ENCODE data around the gene SCARB2. TPM values are rescaled to one million over a fixed set of nuclear protein-coding genes. Genes with fewer than 3 reads are reported as not detected.

SCARB2 gene
- polyA plus RNA-seq, 1 donor (not counting 4 experiments of a cell fraction or from before 2014, with no cell fraction given) = 72.2 TPM

GRCh38 chr4:76177709-76178108, 35.9 kb downstream of the SCARB2 start:
- H3K79me2 ChIP-seq (ENCODE audit: control insufficient read depth, insufficient read depth, low read length) = no peaks in the 10 kb centered on the region
- H3K27ac ChIP-seq (ENCODE audit: control insufficient read depth, insufficient read depth, low read length) = no peak overlapping the region
- no peak overlapping the region for H2AFZ ChIP-seq (ENCODE audit: control insufficient read depth, low read length)
- no peaks in the 10 kb centered on the region for H3K9me1 ChIP-seq (ENCODE audit: control insufficient read depth, extremely low read depth, insufficient read depth, low read length)
- TF ChIP-seq CTCF (optimal IDR thresholded peaks at IDR 0.05 in 1 of 3, IDR thresholded peaks at IDR 0.05 in 1 of 3, conservative IDR thresholded peaks at IDR 0.05 in 1 of 3; ENCODE audit: extremely low read depth in 1 of 3, insufficient read depth in 2 of 3, low read length in 3 of 3) (no peak), EZH2 (IDR thresholded peaks at IDR 0.05; ENCODE audit: low read length) (no peak)
- FAIRE-seq (no peak), DNase-seq (ENCODE audit: low read depth, low spot score) (no peak)
- H3K9me3 ChIP-seq (ENCODE audit: control insufficient read depth, low read depth, low read length) = no peaks in the 10 kb centered on the region
- H3K4me3 ChIP-seq (ENCODE audit: control insufficient read depth in 2 of 3, extremely low read depth in 1 of 3, insufficient read depth in 2 of 3, low read depth in 1 of 3, low read length in 3 of 3) = no peak overlapping the region
- no peak overlapping the region for H3K4me2 ChIP-seq (ENCODE audit: control insufficient read depth, extremely low read depth, insufficient read depth, low read depth, low read length)
- no peak overlapping the region for H3K9ac ChIP-seq (ENCODE audit: control insufficient read depth, extremely low read depth, insufficient read depth, low read length)
- H3K36me3 ChIP-seq (ENCODE audit: control insufficient read depth in 2 of 2, extremely low read depth in 1 of 2, insufficient read depth in 2 of 2, low read length in 2 of 2) = peaks cover 2 to 10% of the 10 kb centered on the region in 2 experiments
- dilution Hi-C loops (cut with MboI; ENCODE audit: extremely low pct_ligation_motif_present, low sequenced_read_pairs) = loop anchor here (25.0 kb wide), 1 partner anchor 335 kb away; no protein-coding TSS in a partner anchor
- H3K27me3 ChIP-seq (ENCODE audit: control insufficient read depth, extremely low read depth, insufficient read depth, low read length) = no peaks in the 10 kb centered on the region
- H4K20me1 ChIP-seq (ENCODE audit: control insufficient read depth, extremely low read depth, insufficient read depth, low read length) = no peaks in the 10 kb centered on the region
- peaks cover 3% of the 10 kb centered on the region for H3K4me1 ChIP-seq (ENCODE audit: control insufficient read depth, extremely low read depth, insufficient read depth, low read length)

- DNase-seq (ENCODE audit: low read depth, low spot score) = no peak
- Histone ChIP-seq H3K36me3 (ENCODE audit: control insufficient read depth in 2 of 2, extremely low read depth in 1 of 2, insufficient read depth in 2 of 2, low read length in 2 of 2) (peaks cover 7 to 17% of the 10 kb centered on the region in 2 experiments), H3K79me2 (ENCODE audit: control insufficient read depth, insufficient read depth, low read length) (no peaks in the 10 kb centered on the region), H3K9ac (ENCODE audit: control insufficient read depth, extremely low read depth, insufficient read depth, low read length) (no peak overlapping the region), H3K27ac (ENCODE audit: control insufficient read depth, insufficient read depth, low read length) (no peak overlapping the region), H3K9me1 (ENCODE audit: control insufficient read depth, extremely low read depth, insufficient read depth, low read length) (no peaks in the 10 kb centered on the region), H4K20me1 (ENCODE audit: control insufficient read depth, extremely low read depth, insufficient read depth, low read length) (no peaks in the 10 kb centered on the region), H3K4me2 (ENCODE audit: control insufficient read depth, extremely low read depth, insufficient read depth, low read depth, low read length) (no peak overlapping the region), H2AFZ (ENCODE audit: control insufficient read depth, low read length) (no peak overlapping the region), H3K4me1 (ENCODE audit: control insufficient read depth, extremely low read depth, insufficient read depth, low read length) (no peaks in the 10 kb centered on the region), H3K27me3 (ENCODE audit: control insufficient read depth, extremely low read depth, insufficient read depth, low read length) (no peaks in the 10 kb centered on the region), H3K9me3 (ENCODE audit: control insufficient read depth, low read depth, low read length) (no peaks in the 10 kb centered on the region), H3K4me3 (ENCODE audit: control insufficient read depth in 2 of 3, extremely low read depth in 1 of 3, insufficient read depth in 2 of 3, low read depth in 1 of 3, low read length in 3 of 3) (no peak overlapping the region)
- TF ChIP-seq CTCF (optimal IDR thresholded peaks at IDR 0.05 in 1 of 3, IDR thresholded peaks at IDR 0.05 in 1 of 3, conservative IDR thresholded peaks at IDR 0.05 in 1 of 3; ENCODE audit: extremely low read depth in 1 of 3, insufficient read depth in 2 of 3, low read length in 3 of 3) (no peak), EZH2 (IDR thresholded peaks at IDR 0.05; ENCODE audit: low read length) (no peak)
- FAIRE-seq = no peak
- dilution Hi-C loops (cut with MboI; ENCODE audit: extremely low pct_ligation_motif_present, low sequenced_read_pairs) = loop anchor here (25.0 kb wide), 1 partner anchor 337 kb away; no protein-coding TSS in a partner anchor
Observed at GRCh38 chr4:76175336-76175735, 38.3 kb downstream of the SCARB2 start.

Data from keratinocyte (primary cell).